Measurements from ENCODE around the gene NSUN4. TPM values are rescaled to one million over a fixed set of nuclear protein-coding genes. Genes with fewer than 3 reads are reported as not detected.

Gene NSUN4
- total and polyA plus RNA-seq, 2 of the 13 experiments (the other 11 are each of a cell fraction or from before 2014, with no cell fraction given), result 21.5 to 23.5 TPM

- TF ChIP-seq USF2 (IDR thresholded peaks at IDR 0.05; ENCODE audit: low read depth, low read length), result no peak
- TF ChIP-seq USF2 (CRISPR knock-in tag; IDR thresholded peaks at IDR 0.05; ENCODE audit: borderline replicate concordance), result no peak
- TF ChIP-seq ZNF589 (CRISPR knock-in tag; conservative IDR thresholded peaks at IDR 0.05), result no peak; the same call in 1 of the 2 replicates
- TF ChIP-seq PHF21A (CRISPR knock-in tag; IDR thresholded peaks at IDR 0.05), result no peak
- TF ChIP-seq ZNF367 (CRISPR knock-in tag; IDR thresholded peaks at IDR 0.05; ENCODE audit: borderline replicate concordance), result 0 out of 2 replicates have a peak, but pooled peaks have one; percentile 35
- TF ChIP-seq ZNF557 (CRISPR knock-in tag; IDR thresholded peaks at IDR 0.05), result no peak
- no peak for TF ChIP-seq CBFB (CRISPR knock-in tag; IDR thresholded peaks at IDR 0.05)
- TF ChIP-seq ZBTB44 (CRISPR knock-in tag; IDR thresholded peaks at IDR 0.05), result no peak
- TF ChIP-seq MAFK (conservative IDR thresholded peaks at IDR 0.05 in 1 of 2, IDR thresholded peaks at IDR 0.05 in 1 of 2; ENCODE audit: low read length in 2 of 2), result no peak
- TF ChIP-seq ZNF331 (CRISPR knock-in tag; IDR thresholded peaks at IDR 0.05), result no peak
- no peak for TF ChIP-seq CEBPG (CRISPR knock-in tag; IDR thresholded peaks at IDR 0.05)
- peak; percentile 64; the same call in 1 of the 2 replicates for TF ChIP-seq TAF1 (CRISPR knock-in tag; IDR thresholded peaks at IDR 0.05)
- TF ChIP-seq CENPBD1 (CRISPR knock-in tag; IDR thresholded peaks at IDR 0.05; ENCODE audit: borderline replicate concordance, low read depth), result no peak
- no peak for TF ChIP-seq TEAD3 (CRISPR knock-in tag; optimal IDR thresholded peaks at IDR 0.05; ENCODE audit: borderline replicate concordance)
- no peak for TF ChIP-seq SIX4 (CRISPR knock-in tag; IDR thresholded peaks at IDR 0.05)
- no peak for TF ChIP-seq ZNF713 (CRISPR knock-in tag; IDR thresholded peaks at IDR 0.05)
- 0 out of 2 replicates have a peak, but pooled peaks have one; percentile 22 for TF ChIP-seq ZNF431 (CRISPR knock-in tag; IDR thresholded peaks at IDR 0.05; ENCODE audit: borderline replicate concordance, low read depth)
- TF ChIP-seq MLXIP (CRISPR knock-in tag; IDR thresholded peaks at IDR 0.05; ENCODE audit: borderline replicate concordance), result no peak
- no peak for TF ChIP-seq CAMTA2 (CRISPR knock-in tag; IDR thresholded peaks at IDR 0.05; ENCODE audit: borderline replicate concordance)
- TF ChIP-seq HDAC1 (CRISPR knock-in tag; IDR thresholded peaks at IDR 0.05), result peak; percentile 49
- no peak for TF ChIP-seq SMAD9 (CRISPR knock-in tag; IDR thresholded peaks at IDR 0.05)
- TF ChIP-seq CEBPB (IDR thresholded peaks at IDR 0.05; ENCODE audit: borderline replicate concordance, low read depth, low read length), result no peak
- no peak for TF ChIP-seq ZNF598 (CRISPR knock-in tag; IDR thresholded peaks at IDR 0.05; ENCODE audit: borderline replicate concordance)
- TF ChIP-seq ZNF136 (CRISPR knock-in tag; IDR thresholded peaks at IDR 0.05; ENCODE audit: low read depth), result no peak; the same call in 1 of the 2 replicates
Measured at GRCh38 chr1:46301808-46302640, 38.6 kb upstream of the NSUN4 start (continued).

Measured in HepG2 (cell line).